ENCODE measurements around the gene RHEX. TPM values are rescaled to one million over a fixed set of nuclear protein-coding genes. Genes with fewer than 3 reads are reported as not detected.

RHEX gene
- total RNA-seq, 1 donor from 2014 or later = not detected

GRCh38 chr1:206145771-206146290 lies 92.9 kb downstream of the RHEX start:
- no peaks in the 10 kb centered on the region for H3K9me3 ChIP-seq (ENCODE audit: low read depth)
- no peaks in the 10 kb centered on the region for H3K79me2 ChIP-seq (ENCODE audit: low read depth)
- DNase-seq (ENCODE audit: low spot score) = peak; percentile 10
- TF ChIP-seq EZH2phosphoT487 (IDR thresholded peaks at IDR 0.05) = no peak
- TF ChIP-seq CTCF (IDR thresholded peaks at IDR 0.05) = no peak
- TF ChIP-seq EZH2 (IDR thresholded peaks at IDR 0.05) = no peak
- no peak overlapping the region for H3K27ac ChIP-seq
- H3K4me3 ChIP-seq = no peak overlapping the region
- no peak overlapping the region for H2AFZ ChIP-seq (replicated peaks)
- H4K20me1 ChIP-seq (ENCODE audit: low read depth) = no peaks in the 10 kb centered on the region
- peak overlapping the region; percentile 70 for H3K27ac Mint-ChIP-seq
- no peaks in the 10 kb centered on the region for H3K36me3 ChIP-seq
- H3K4me1 ChIP-seq = peaks cover 7% of the 10 kb centered on the region
- no peak overlapping the region for H3K4me3 Mint-ChIP-seq
- H3K4me1 Mint-ChIP-seq = peaks cover 41% of the 10 kb centered on the region
- H3K36me3 Mint-ChIP-seq = no peaks in the 10 kb centered on the region
- H3K27me3 ChIP-seq = no peaks in the 10 kb centered on the region
- peaks cover 10% of the 10 kb centered on the region for H3K27me3 Mint-ChIP-seq (ENCODE audit: insufficient read depth, low read depth)
- no peaks in the 10 kb centered on the region for H3F3A ChIP-seq (ENCODE audit: low read depth)
- peak overlapping the region; percentile 42 for H3K4me2 ChIP-seq
- peaks cover 14% of the 10 kb centered on the region for H3K9me3 Mint-ChIP-seq
- H3K9ac ChIP-seq = no peak overlapping the region

Small RNA genes lying within 50 kb of the gene (small RNA-seq; reads per million reads assigned to genes)
- not detected for gene RF00271

Other genes with a start within 250 kb of the RHEX start
- 10.4 and 15.8 TPM in 2 replicates for gene SLC41A1, start 240.0 kb upstream of the RHEX start, total RNA-seq (ENCODE audit: low replicate concordance)
- gene PM20D1, start 203.0 kb upstream of the RHEX start, total RNA-seq (ENCODE audit: low replicate concordance) = not detected in 2 replicates
- gene SLC26A9, start 109.7 kb upstream of the RHEX start, total RNA-seq (ENCODE audit: low replicate concordance) = not detected in 2 replicates
- 0.22 TPM in 1 of 2 replicates, not detected in the other for gene RAB7B, start 49.8 kb upstream of the RHEX start, total RNA-seq (ENCODE audit: low replicate concordance)
- gene CTSE, start 29.3 kb upstream of the RHEX start, total RNA-seq (ENCODE audit: low replicate concordance) = not detected in 2 replicates
- not detected in 2 replicates for gene AVPR1B, start 64.2 kb downstream of the RHEX start, total RNA-seq (ENCODE audit: low replicate concordance)
- 24.6 and 36.2 TPM in 2 replicates for gene FAM72A, start 149.7 kb downstream of the RHEX start, total RNA-seq (ENCODE audit: low replicate concordance)
- gene SRGAP2, start 150.4 kb downstream of the RHEX start, total RNA-seq (ENCODE audit: low replicate concordance) = 88.4 and 89.9 TPM in 2 replicates

Data from neural progenitor cell (in vitro differentiated cells).